Measurements from ENCODE around the gene TAF4. TPM values are rescaled to one million over a fixed set of nuclear protein-coding genes. Genes with fewer than 3 reads are reported as not detected.
"Not testable (repeated sequence)": the region's sequence is repeated elsewhere in the genome, so short reads cannot be mapped to it uniquely, and the experiment has no call there.

The TAF4 gene
- total RNA-seq, 1 donor from 2014 or later, result 9.6 TPM

DNA sequence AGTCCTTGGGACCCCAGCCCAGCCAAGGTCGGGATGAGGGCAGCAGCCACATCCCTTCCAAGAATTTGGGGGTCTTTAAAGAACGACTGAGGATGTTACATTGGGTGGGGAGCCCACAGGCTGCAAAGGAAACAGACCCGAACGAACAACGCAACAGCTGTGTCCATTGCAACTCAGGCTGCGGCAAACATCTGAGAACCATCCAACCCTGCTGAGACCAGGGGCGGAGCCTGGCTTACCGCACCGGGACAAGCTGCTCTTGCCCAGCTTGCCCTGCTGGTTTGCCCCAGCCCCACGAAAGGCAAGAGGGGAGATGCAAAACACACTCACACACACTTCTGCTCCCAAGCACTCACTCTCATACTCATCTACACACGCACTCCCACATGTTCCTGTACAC is 21.5 kb upstream of the TAF4 start:
- Histone ChIP-seq H3K4me3 (no peak overlapping the region), H3K27me3 (no peaks in the 10 kb centered on the region), H3K27ac (no peak overlapping the region), H3K36me3 (no peaks in the 10 kb centered on the region), H3K9me3 (no peaks in the 10 kb centered on the region), H3K4me1 (no peaks in the 10 kb centered on the region)
- intact Hi-C loops (cut with DNase I), result no loop called here
- TF ChIP-seq POLR2AphosphoS5 (IDR thresholded peaks at IDR 0.05; ENCODE audit: insufficient read depth in 1 of 2, low read depth in 1 of 2), result no peak
- no peak for TF ChIP-seq POLR2A (IDR thresholded peaks at IDR 0.05)
- TF ChIP-seq, protein P1, sequence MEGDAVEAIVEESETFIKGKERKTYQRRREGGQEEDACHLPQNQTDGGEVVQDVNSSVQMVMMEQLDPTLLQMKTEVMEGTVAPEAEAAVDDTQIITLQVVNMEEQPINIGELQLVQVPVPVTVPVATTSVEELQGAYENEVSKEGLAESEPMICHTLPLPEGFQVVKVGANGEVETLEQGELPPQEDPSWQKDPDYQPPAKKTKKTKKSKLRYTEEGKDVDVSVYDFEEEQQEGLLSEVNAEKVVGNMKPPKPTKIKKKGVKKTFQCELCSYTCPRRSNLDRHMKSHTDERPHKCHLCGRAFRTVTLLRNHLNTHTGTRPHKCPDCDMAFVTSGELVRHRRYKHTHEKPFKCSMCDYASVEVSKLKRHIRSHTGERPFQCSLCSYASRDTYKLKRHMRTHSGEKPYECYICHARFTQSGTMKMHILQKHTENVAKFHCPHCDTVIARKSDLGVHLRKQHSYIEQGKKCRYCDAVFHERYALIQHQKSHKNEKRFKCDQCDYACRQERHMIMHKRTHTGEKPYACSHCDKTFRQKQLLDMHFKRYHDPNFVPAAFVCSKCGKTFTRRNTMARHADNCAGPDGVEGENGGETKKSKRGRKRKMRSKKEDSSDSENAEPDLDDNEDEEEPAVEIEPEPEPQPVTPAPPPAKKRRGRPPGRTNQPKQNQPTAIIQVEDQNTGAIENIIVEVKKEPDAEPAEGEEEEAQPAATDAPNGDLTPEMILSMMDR (IDR thresholded peaks at IDR 0.05), result no peak
- DNase-seq (ENCODE audit: extremely low spot score in 2 of 2), result no peak

DNA sequence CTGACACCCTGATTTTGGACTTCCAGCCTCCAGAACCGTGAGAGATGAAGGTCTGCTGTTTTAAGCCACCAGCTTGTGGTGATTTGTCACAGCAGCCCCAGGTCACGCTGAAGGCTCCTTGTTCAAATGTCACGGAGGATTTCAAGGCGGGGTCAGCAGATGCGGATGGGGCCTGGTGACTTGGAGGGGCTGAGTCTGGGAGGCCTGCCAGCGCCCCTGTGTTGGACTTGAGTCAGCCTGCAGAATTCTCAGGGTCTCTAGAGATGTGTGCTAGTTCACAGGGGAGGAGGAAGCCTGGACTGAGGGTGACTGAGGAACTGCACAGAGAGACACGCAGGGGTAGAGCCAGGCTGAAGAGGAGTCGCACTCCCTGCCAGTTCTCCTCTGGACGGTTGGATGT is 19.5 kb upstream of the TAF4 start:
- no peaks in the 10 kb centered on the region for H3K27me3 ChIP-seq
- H3K27ac ChIP-seq, result no peak overlapping the region
- TF ChIP-seq POLR2AphosphoS5 (IDR thresholded peaks at IDR 0.05; ENCODE audit: insufficient read depth in 1 of 2, low read depth in 1 of 2), result no peak
- no peak for TF ChIP-seq POLR2A (IDR thresholded peaks at IDR 0.05)
- TF ChIP-seq, protein P1 (IDR thresholded peaks at IDR 0.05), result no peak
- H3K9me3 ChIP-seq, result no peaks in the 10 kb centered on the region
- intact Hi-C loops (cut with DNase I), result no loop called here
- no peaks in the 10 kb centered on the region for H3K36me3 ChIP-seq
- DNase-seq (ENCODE audit: extremely low spot score in 2 of 2), result no peak
- H3K4me1 ChIP-seq, result no peaks in the 10 kb centered on the region
- H3K4me3 ChIP-seq, result no peak overlapping the region

DNA sequence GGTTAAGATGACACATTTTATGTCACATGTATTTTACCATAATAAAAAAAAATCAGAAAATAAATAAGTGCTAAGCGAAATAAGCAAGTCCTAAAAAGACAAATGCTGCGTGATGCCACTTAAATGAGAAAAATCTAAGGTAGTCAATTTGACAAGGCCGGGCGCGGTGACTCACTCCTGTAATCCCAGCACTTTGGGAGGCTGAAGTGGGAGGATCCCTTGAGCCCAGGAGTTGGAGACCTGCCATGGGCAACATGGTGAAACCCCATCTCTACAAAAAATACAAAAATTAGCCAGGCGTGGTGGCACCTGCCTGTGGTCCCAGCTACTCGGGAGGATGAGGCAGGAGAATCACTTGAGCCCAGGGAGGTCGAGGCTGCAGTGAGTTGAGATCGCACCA is 18.5 kb upstream of the TAF4 start:
- H3K9me3 ChIP-seq; H3K4me1 ChIP-seq; H3K4me3 ChIP-seq; H3K36me3 ChIP-seq; H3K27ac ChIP-seq; intact Hi-C loops (cut with DNase I); DNase-seq (ENCODE audit: extremely low spot score in 2 of 2); H3K27me3 ChIP-seq: not testable (repeated sequence)

DNA sequence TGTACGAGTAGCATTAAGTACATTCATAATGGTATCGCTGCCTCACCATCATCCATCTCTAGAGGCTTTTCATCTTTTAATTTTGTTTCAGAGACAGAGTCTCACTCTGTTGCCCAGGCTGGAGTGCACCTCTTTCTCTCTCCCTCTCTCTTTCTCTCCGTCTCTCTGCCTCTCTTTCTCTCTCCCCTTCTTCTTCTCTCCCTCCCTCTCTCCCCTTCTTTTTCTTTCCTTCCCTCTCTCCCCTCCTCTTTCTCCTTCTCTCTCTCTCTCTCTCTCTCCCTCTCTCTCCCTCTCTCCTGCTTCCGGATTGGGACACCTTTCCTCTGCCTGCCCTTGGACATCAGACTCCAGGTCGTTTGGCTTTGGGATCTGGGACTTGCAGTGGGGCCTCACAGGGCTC is 17.6 kb upstream of the TAF4 start:
- TF ChIP-seq POLR2A (IDR thresholded peaks at IDR 0.05), result no peak
- H3K27me3 ChIP-seq, result no peaks in the 10 kb centered on the region
- H3K36me3 ChIP-seq, result no peaks in the 10 kb centered on the region
- no peak overlapping the region for H3K27ac ChIP-seq
- no peaks in the 10 kb centered on the region for H3K4me1 ChIP-seq
- no peak for DNase-seq (ENCODE audit: extremely low spot score in 2 of 2)
- intact Hi-C loops (cut with DNase I), result no loop called here
- no peak overlapping the region for H3K4me3 ChIP-seq
- no peaks in the 10 kb centered on the region for H3K9me3 ChIP-seq

DNA sequence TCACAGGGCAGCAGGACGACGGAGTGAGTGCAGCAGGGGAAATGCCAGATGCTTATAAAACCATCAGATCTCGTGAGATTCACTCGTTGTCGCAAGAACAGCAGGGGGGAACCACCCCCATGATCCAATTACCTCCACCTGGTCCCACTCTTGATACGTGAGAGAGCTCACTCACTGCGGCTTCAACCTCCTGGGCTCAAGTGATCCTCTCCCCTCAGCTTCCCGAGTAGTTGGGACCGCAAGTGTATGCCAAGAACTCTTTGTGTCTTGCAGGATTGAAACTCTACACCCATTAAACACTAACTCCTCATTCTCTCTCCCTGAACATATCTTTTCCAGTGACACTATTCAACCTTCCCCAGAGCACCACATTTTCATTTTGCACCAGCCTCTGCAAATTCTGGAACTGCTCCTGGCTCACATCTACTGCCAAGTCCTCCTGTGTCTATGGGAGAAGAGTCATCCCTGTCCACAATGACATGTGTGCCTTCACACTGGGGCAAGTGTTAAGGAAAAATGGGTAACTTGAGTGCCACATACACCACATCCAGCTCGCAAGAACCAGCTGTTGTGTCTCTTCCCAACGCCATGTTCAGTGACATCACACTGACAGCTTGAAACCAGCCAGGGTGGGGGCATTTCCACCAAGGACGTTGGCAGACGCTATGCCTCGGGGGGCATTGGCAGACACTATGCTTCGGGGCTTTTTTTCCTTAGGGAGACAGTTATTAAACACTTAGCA is 14.7 kb upstream of the TAF4 start:
- intact Hi-C loops (cut with DNase I), result no loop called here
- TF ChIP-seq POLR2AphosphoS5 (IDR thresholded peaks at IDR 0.05; ENCODE audit: insufficient read depth in 1 of 2, low read depth in 1 of 2) (no peak), POLR2A (IDR thresholded peaks at IDR 0.05) (no peak)
- TF ChIP-seq, protein P1 (IDR thresholded peaks at IDR 0.05), result no peak
- H3K9me3 ChIP-seq, result peaks cover 10% of the 10 kb centered on the region
- H3K4me3 ChIP-seq, result no peak overlapping the region
- no peaks in the 10 kb centered on the region for H3K36me3 ChIP-seq
- no peak for DNase-seq (ENCODE audit: extremely low spot score in 2 of 2)
- H3K27me3 ChIP-seq, result no peaks in the 10 kb centered on the region
- no peak overlapping the region for H3K27ac ChIP-seq
- no peaks in the 10 kb centered on the region for H3K4me1 ChIP-seq

DNA sequence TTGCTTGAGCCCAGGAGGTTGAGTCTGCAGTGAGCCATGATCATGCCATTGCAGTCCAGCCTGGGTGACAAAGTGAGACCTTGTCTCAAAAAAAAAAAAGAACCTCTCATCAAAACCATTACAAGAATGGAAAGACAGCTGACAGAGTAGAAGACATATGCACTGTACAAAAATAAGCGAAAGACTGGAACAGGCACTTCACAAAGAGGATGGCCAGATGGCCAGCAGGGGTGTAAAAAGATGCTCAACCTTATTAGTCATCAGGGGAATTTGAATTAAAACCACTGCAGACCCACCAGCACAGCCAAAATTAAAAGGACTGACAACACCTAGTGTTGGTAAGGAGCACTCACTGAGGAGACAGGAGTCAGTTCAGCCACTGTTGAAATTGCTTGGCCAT is 13.5 kb upstream of the TAF4 start:
- Histone ChIP-seq H3K36me3 (no peaks in the 10 kb centered on the region), H3K27me3 (no peaks in the 10 kb centered on the region), H3K9me3 (peaks cover 15% of the 10 kb centered on the region), H3K4me3 (no peak overlapping the region), H3K4me1 (no peaks in the 10 kb centered on the region), H3K27ac (no peak overlapping the region)
- TF ChIP-seq, protein P1 (IDR thresholded peaks at IDR 0.05), result no peak
- no peak for TF ChIP-seq POLR2A (IDR thresholded peaks at IDR 0.05)
- TF ChIP-seq POLR2AphosphoS5 (IDR thresholded peaks at IDR 0.05; ENCODE audit: insufficient read depth in 1 of 2, low read depth in 1 of 2), result no peak
- intact Hi-C loops (cut with DNase I), result no loop called here
- DNase-seq (ENCODE audit: extremely low spot score in 2 of 2), result no peak

All from vagina (tissue), 2 donors.